Globus pallidus (tissue), 1 donor: Measurements from ENCODE around the gene CTDP1.

Experiments
- DNase-seq: peaks from one replicate; pipeline ENCODE4 v3.0.0-alpha.2; 2015; ENCODE audit warnings: low spot score

Gene CTDP1

GRCh38 chr18:79643054-79643984 is 36.3 kb upstream of the CTDP1 start:
- no peak for DNase-seq

GRCh38 chr18:79644006-79644665 is 35.5 kb upstream of the CTDP1 start:
- DNase-seq = no peak

- DNase-seq = no peak
Observed at GRCh38 chr18:79644666-79645057, 34.9 kb upstream of the CTDP1 start.

- DNase-seq = no peak
Observed at GRCh38 chr18:79645291-79645983, 34.2 kb upstream of the CTDP1 start.

- DNase-seq = no peak
Observed at GRCh38 chr18:79647307-79647706, 32.3 kb upstream of the CTDP1 start.

- DNase-seq = no peak
Observed at GRCh38 chr18:79650959-79651358, 28.6 kb upstream of the CTDP1 start.

GRCh38 chr18:79657342-79657996 is 22.1 kb upstream of the CTDP1 start:
- peak; percentile 45 for DNase-seq

GRCh38 chr18:79658366-79658765 is 21.2 kb upstream of the CTDP1 start:
- no peak for DNase-seq

GRCh38 chr18:79659733-79660132 is 19.9 kb upstream of the CTDP1 start:
- DNase-seq = no peak

GRCh38 chr18:79662034-79662433 is 17.6 kb upstream of the CTDP1 start:
- DNase-seq = peak; percentile 68

GRCh38 chr18:79662439-79662838 is 17.2 kb upstream of the CTDP1 start:
- DNase-seq = no peak

GRCh38 chr18:79664525-79665125 is 15.0 kb upstream of the CTDP1 start:
- no peak for DNase-seq

- DNase-seq = no peak
Observed at GRCh38 chr18:79668203-79668602, 11.4 kb upstream of the CTDP1 start.

GRCh38 chr18:79672490-79673276 is 6.9 kb upstream of the CTDP1 start:
- no peak for DNase-seq

- DNase-seq = no peak
Observed at GRCh38 chr18:79677221-79677620, 2.4 kb upstream of the CTDP1 start.

GRCh38 chr18:79677840-79678239 is 1.8 kb upstream of the CTDP1 start:
- DNase-seq = no peak

GRCh38 chr18:79678665-79679551 is 695 bp upstream of the CTDP1 start:
- peak; percentile 99 for DNase-seq

GRCh38 chr18:79680100-79680879 is 687 bp downstream of the CTDP1 start:
- no peak for DNase-seq

GRCh38 chr18:79680891-79681339 is 1.3 kb downstream of the CTDP1 start:
- no peak for DNase-seq
